ENCODE measurements around the gene TRAF4. TPM values are rescaled to one million over a fixed set of nuclear protein-coding genes. Genes with fewer than 3 reads are reported as not detected.

Gene TRAF4
- total and polyA plus RNA-seq, 9 of the 15 experiments (the other 6 are each of a cell fraction or from before 2014, with no cell fraction given): 2.4 to 147 (median 72.4) TPM

- TF ChIP-seq ZBTB40 (IDR thresholded peaks at IDR 0.05) (no peak), ZBTB40 (CRISPR knock-in tag; IDR thresholded peaks at IDR 0.05) (no peak), MBD1 (CRISPR knock-in tag; IDR thresholded peaks at IDR 0.05) (no peak), USF1 (CRISPR knock-in tag; IDR thresholded peaks at IDR 0.05) (no peak), ZNF212 (CRISPR knock-in tag; IDR thresholded peaks at IDR 0.05) (no peak), HMBOX1 (IDR thresholded peaks at IDR 0.05) (peak; percentile 64), L3MBTL2 (IDR thresholded peaks at IDR 0.05) (no peak), JUNB (CRISPR knock-in tag; conservative IDR thresholded peaks at IDR 0.05) (no peak), BMI1 (IDR thresholded peaks at IDR 0.05; ENCODE audit: low read length) (no peak), ZNF239 (CRISPR knock-in tag; IDR thresholded peaks at IDR 0.05) (no peak), VEZF1 (CRISPR knock-in tag; IDR thresholded peaks at IDR 0.05) (no peak), ESRRB (CRISPR knock-in tag; IDR thresholded peaks at IDR 0.05; ENCODE audit: borderline replicate concordance) (no peak), CGGBP1 (CRISPR knock-in tag; IDR thresholded peaks at IDR 0.05) (no peak)
Observed at GRCh38 chr17:28724500-28725165, 19.2 kb upstream of the TRAF4 start (continued).

Data from K562 (cell line).